ENCODE data around the gene PTGR3.

PTGR3 gene

DNA sequence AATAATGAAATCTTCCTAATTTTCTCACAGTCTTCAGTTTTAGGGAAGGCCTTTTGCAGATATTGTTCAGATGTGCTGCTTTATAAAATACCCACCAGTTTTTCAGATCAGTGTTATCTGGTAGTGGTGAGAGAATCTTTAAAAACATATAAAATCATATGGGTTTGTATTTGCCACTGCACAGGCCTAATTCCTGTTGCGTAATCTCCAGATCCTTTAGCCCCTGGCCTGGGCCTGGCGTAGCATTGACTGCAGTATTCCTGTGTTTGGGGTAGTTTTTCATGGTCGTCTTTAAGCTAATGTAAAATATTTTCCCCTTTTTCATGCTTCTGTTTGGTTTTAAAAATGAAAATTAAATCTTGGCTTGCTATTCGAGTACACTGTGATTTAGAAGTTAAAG lies 44.8 kb upstream of the PTGR3 start:
- no peak for DNase-seq
- no peak overlapping the region for H2BK5ac ChIP-seq (ENCODE audit: low read depth, low read length, poor library complexity)
- H3K4me3 ChIP-seq (ENCODE audit: low read depth, low read length) = no peak overlapping the region
- no peak overlapping the region for H3K27ac ChIP-seq (ENCODE audit: low read depth, low read length)
- H3K79me1 ChIP-seq (ENCODE audit: low read length) = no peaks in the 10 kb centered on the region
- WGBS (ENCODE audit: extremely low coverage, insufficient coverage, insufficient read length) = no CpG with 5 or more reads among the region's 4 CpGs
- no peak overlapping the region for H3K18ac ChIP-seq (ENCODE audit: low read length)
- H2BK12ac ChIP-seq (ENCODE audit: low read length) = no peak overlapping the region
- no peak overlapping the region for H2AK5ac ChIP-seq (ENCODE audit: low read length)
- H4K12ac ChIP-seq (ENCODE audit: low read depth, low read length) = no peak overlapping the region
- H2BK120ac ChIP-seq (ENCODE audit: insufficient read depth, low read length, poor library complexity) = no peak overlapping the region
- no peak overlapping the region for H3K4me2 ChIP-seq (ENCODE audit: low read length)
- H4K8ac ChIP-seq (ENCODE audit: low read depth, low read length) = no peak overlapping the region
- H2AFZ ChIP-seq (ENCODE audit: insufficient read depth, low read length, poor library complexity) = no peak overlapping the region
- H3K27me3 ChIP-seq (ENCODE audit: insufficient read depth, low read length) = no peaks in the 10 kb centered on the region
- no peaks in the 10 kb centered on the region for H3K79me2 ChIP-seq (ENCODE audit: control insufficient read depth, insufficient read depth, low read length, poor library complexity)
- no peak overlapping the region for H3K23ac ChIP-seq (ENCODE audit: low read length)
- H3K4me1 ChIP-seq (ENCODE audit: control insufficient read depth in 1 of 2, insufficient read depth in 2 of 2, low read length in 2 of 2) = peaks cover 0 to 1% of the 10 kb centered on the region in 2 experiments
- H3K4ac ChIP-seq (ENCODE audit: low read depth, low read length) = no peak overlapping the region
- no peak overlapping the region for H4K91ac ChIP-seq (ENCODE audit: low read depth, low read length)
- H3K14ac ChIP-seq (ENCODE audit: low read length) = no peak overlapping the region
- no peaks in the 10 kb centered on the region for H3K36me3 ChIP-seq (ENCODE audit: control insufficient read depth in 1 of 2, insufficient read depth in 2 of 2, low read length in 2 of 2)
- H3K9me3 ChIP-seq (ENCODE audit: insufficient read depth, low read depth, low read length) = peaks cover 2% of the 10 kb centered on the region
- H3K9ac ChIP-seq (ENCODE audit: low read length) = no peak overlapping the region

DNA sequence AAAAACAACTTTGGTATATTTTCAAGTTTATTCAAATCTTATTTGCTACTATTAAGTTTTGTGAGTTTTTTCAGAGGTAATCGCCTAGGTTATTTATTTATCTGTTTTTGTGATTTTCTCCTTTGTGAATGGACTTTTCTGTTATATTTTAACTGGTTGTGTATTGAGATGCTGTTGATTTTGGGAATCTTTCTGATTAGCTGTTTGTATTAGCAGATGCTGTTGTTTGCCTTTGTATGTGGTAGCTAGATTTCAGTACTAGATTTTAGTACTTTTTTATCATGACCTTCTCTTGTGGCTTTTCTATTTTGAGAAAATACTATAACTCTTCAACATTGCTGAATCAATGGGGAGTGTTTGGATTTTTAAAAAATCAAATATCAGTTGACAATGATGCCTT lies 44.1 kb upstream of the PTGR3 start:
- no peak overlapping the region for H2BK12ac ChIP-seq (ENCODE audit: low read length)
- no peak overlapping the region for H2BK120ac ChIP-seq (ENCODE audit: insufficient read depth, low read length, poor library complexity)
- no peaks in the 10 kb centered on the region for H3K79me1 ChIP-seq (ENCODE audit: low read length)
- no CpG with 5 or more reads among the region's 1 CpG for WGBS (ENCODE audit: extremely low coverage, insufficient coverage, insufficient read length)
- H3K23ac ChIP-seq (ENCODE audit: low read length) = no peak overlapping the region
- no peak overlapping the region for H2AK5ac ChIP-seq (ENCODE audit: low read length)
- no peaks in the 10 kb centered on the region for H3K4me1 ChIP-seq (ENCODE audit: control insufficient read depth in 1 of 2, insufficient read depth in 2 of 2, low read length in 2 of 2)
- no peak overlapping the region for H2BK5ac ChIP-seq (ENCODE audit: low read depth, low read length, poor library complexity)
- no peaks in the 10 kb centered on the region for H3K79me2 ChIP-seq (ENCODE audit: control insufficient read depth, insufficient read depth, low read length, poor library complexity)
- no peaks in the 10 kb centered on the region for H3K27me3 ChIP-seq (ENCODE audit: insufficient read depth, low read length)
- DNase-seq = no peak
- no peak overlapping the region for H3K4me3 ChIP-seq (ENCODE audit: low read depth, low read length)
- no peak overlapping the region for H4K8ac ChIP-seq (ENCODE audit: low read depth, low read length)
- H3K27ac ChIP-seq (ENCODE audit: low read depth, low read length) = no peak overlapping the region
- no peak overlapping the region for H3K4me2 ChIP-seq (ENCODE audit: low read length)
- H3K18ac ChIP-seq (ENCODE audit: low read length) = no peak overlapping the region
- H3K4ac ChIP-seq (ENCODE audit: low read depth, low read length) = no peak overlapping the region
- H4K12ac ChIP-seq (ENCODE audit: low read depth, low read length) = no peak overlapping the region
- no peak overlapping the region for H2AFZ ChIP-seq (ENCODE audit: insufficient read depth, low read length, poor library complexity)
- no peaks in the 10 kb centered on the region for H3K36me3 ChIP-seq (ENCODE audit: control insufficient read depth in 1 of 2, insufficient read depth in 2 of 2, low read length in 2 of 2)
- H3K9ac ChIP-seq (ENCODE audit: low read length) = no peak overlapping the region
- no peak overlapping the region for H4K91ac ChIP-seq (ENCODE audit: low read depth, low read length)
- H3K9me3 ChIP-seq (ENCODE audit: insufficient read depth, low read depth, low read length) = peaks cover 2% of the 10 kb centered on the region
- no peak overlapping the region for H3K14ac ChIP-seq (ENCODE audit: low read length)

DNA sequence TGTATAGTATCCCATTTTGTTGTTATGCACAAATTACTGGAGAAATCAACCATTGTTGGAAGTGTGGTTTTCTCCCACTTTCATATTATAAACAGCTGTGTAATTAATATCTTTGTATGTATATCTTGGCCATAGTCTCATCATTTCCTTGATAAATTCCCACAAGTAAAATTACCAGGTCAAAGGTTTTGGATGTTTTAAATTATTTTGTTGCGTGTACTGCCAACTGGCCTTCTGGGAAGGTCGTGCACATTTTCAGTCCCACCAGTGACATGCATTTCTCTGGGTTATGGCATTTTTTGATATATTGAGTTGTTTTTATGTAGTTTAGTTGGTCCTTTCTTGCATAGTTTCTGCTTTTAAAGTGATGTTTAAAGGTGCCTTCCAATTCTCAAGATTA lies 43.2 kb upstream of the PTGR3 start:
- Histone ChIP-seq H2AK5ac (ENCODE audit: low read length) (no peak overlapping the region), H3K9me3 (ENCODE audit: insufficient read depth, low read depth, low read length) (peaks cover 2% of the 10 kb centered on the region), H2BK5ac (ENCODE audit: low read depth, low read length, poor library complexity) (no peak overlapping the region), H3K4ac (ENCODE audit: low read depth, low read length) (no peak overlapping the region), H2BK120ac (ENCODE audit: insufficient read depth, low read length, poor library complexity) (no peak overlapping the region), H3K9ac (ENCODE audit: low read length) (no peak overlapping the region), H3K79me1 (ENCODE audit: low read length) (no peaks in the 10 kb centered on the region), H3K79me2 (ENCODE audit: control insufficient read depth, insufficient read depth, low read length, poor library complexity) (no peaks in the 10 kb centered on the region), H3K27me3 (ENCODE audit: insufficient read depth, low read length) (no peaks in the 10 kb centered on the region), H3K23ac (ENCODE audit: low read length) (no peak overlapping the region), H3K4me2 (ENCODE audit: low read length) (no peak overlapping the region), H3K27ac (ENCODE audit: low read depth, low read length) (no peak overlapping the region), H2AFZ (ENCODE audit: insufficient read depth, low read length, poor library complexity) (no peak overlapping the region), H3K14ac (ENCODE audit: low read length) (no peak overlapping the region), H4K91ac (ENCODE audit: low read depth, low read length) (no peak overlapping the region), H3K4me1 (ENCODE audit: control insufficient read depth in 1 of 2, insufficient read depth in 2 of 2, low read length in 2 of 2) (no peaks in the 10 kb centered on the region), H3K4me3 (ENCODE audit: low read depth, low read length) (no peak overlapping the region), H4K8ac (ENCODE audit: low read depth, low read length) (no peak overlapping the region), H2BK12ac (ENCODE audit: low read length) (no peak overlapping the region), H4K12ac (ENCODE audit: low read depth, low read length) (no peak overlapping the region), H3K36me3 (ENCODE audit: control insufficient read depth in 1 of 2, insufficient read depth in 2 of 2, low read length in 2 of 2) (no peaks in the 10 kb centered on the region), H3K18ac (ENCODE audit: low read length) (no peak overlapping the region)
- WGBS (ENCODE audit: extremely low coverage, insufficient coverage, insufficient read length) = no CpG with 5 or more reads among the region's 2 CpGs
- DNase-seq = no peak

DNA sequence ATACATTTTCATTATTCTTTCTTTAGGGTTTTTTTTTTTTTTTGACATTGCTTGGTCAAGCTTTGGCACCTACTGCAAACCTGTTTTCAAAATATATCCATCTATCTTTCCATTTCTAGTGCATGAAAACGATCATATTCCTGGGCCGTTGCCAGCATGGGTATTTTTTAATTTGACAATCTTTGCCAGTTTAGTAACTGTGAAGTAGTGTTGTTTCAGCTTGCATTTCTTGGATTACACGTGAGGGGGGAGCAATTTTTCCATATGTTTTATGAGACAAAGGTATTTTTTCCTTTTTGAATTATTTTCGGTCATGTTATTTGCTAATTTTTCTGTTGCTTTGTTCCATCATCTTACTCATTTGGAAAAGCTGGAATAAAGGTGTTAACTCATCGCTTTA lies 42.5 kb upstream of the PTGR3 start:
- no peak overlapping the region for H4K8ac ChIP-seq (ENCODE audit: low read depth, low read length)
- H4K12ac ChIP-seq (ENCODE audit: low read depth, low read length) = no peak overlapping the region
- H3K79me1 ChIP-seq (ENCODE audit: low read length) = no peaks in the 10 kb centered on the region
- H4K91ac ChIP-seq (ENCODE audit: low read depth, low read length) = no peak overlapping the region
- H3K4me1 ChIP-seq (ENCODE audit: control insufficient read depth in 1 of 2, insufficient read depth in 2 of 2, low read length in 2 of 2) = no peaks in the 10 kb centered on the region
- no CpG with 5 or more reads among the region's 5 CpGs for WGBS (ENCODE audit: extremely low coverage, insufficient coverage, insufficient read length)
- no peak overlapping the region for H3K4ac ChIP-seq (ENCODE audit: low read depth, low read length)
- no peaks in the 10 kb centered on the region for H3K79me2 ChIP-seq (ENCODE audit: control insufficient read depth, insufficient read depth, low read length, poor library complexity)
- no peak overlapping the region for H2BK12ac ChIP-seq (ENCODE audit: low read length)
- H3K27ac ChIP-seq (ENCODE audit: low read depth, low read length) = no peak overlapping the region
- no peak overlapping the region for H3K23ac ChIP-seq (ENCODE audit: low read length)
- no peak for DNase-seq
- no peak overlapping the region for H2BK5ac ChIP-seq (ENCODE audit: low read depth, low read length, poor library complexity)
- H3K27me3 ChIP-seq (ENCODE audit: insufficient read depth, low read length) = no peaks in the 10 kb centered on the region
- peaks cover 2% of the 10 kb centered on the region for H3K9me3 ChIP-seq (ENCODE audit: insufficient read depth, low read depth, low read length)
- H2BK120ac ChIP-seq (ENCODE audit: insufficient read depth, low read length, poor library complexity) = no peak overlapping the region
- H3K4me2 ChIP-seq (ENCODE audit: low read length) = no peak overlapping the region
- no peak overlapping the region for H3K14ac ChIP-seq (ENCODE audit: low read length)
- H2AK5ac ChIP-seq (ENCODE audit: low read length) = no peak overlapping the region
- no peak overlapping the region for H2AFZ ChIP-seq (ENCODE audit: insufficient read depth, low read length, poor library complexity)
- no peak overlapping the region for H3K9ac ChIP-seq (ENCODE audit: low read length)
- H3K18ac ChIP-seq (ENCODE audit: low read length) = no peak overlapping the region
- H3K4me3 ChIP-seq (ENCODE audit: low read depth, low read length) = no peak overlapping the region
- no peaks in the 10 kb centered on the region for H3K36me3 ChIP-seq (ENCODE audit: control insufficient read depth in 1 of 2, insufficient read depth in 2 of 2, low read length in 2 of 2)

Measured in trophoblast cell (in vitro differentiated cells and primary cell).